ENCODE results near the gene ADAMTS18.
"Not testable (repeated sequence)": the region's sequence is repeated elsewhere in the genome, so short reads cannot be mapped to it uniquely, and the experiment has no call there.

The ADAMTS18 gene

DNA sequence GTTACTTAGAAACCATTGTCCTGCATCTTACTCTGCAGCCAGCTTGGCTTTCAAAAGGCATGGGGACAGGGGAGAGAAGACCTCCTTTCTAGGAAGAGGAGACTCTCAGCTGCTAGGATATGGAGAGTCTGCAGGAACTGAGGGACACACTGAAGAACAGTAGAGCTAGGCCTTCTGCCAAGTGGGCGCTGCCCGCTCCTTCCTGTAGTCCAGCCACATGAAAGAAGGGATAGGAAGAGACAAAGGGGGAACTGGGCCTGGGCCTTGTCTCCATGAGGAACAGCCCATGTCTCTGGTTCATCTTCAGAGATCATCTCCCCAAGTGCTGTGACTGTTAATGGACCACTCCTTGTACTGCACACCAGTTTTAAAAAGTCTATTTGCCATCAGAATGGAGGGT is 157.3 kb downstream of the ADAMTS18 start:
- TF ChIP-seq, protein P1, sequence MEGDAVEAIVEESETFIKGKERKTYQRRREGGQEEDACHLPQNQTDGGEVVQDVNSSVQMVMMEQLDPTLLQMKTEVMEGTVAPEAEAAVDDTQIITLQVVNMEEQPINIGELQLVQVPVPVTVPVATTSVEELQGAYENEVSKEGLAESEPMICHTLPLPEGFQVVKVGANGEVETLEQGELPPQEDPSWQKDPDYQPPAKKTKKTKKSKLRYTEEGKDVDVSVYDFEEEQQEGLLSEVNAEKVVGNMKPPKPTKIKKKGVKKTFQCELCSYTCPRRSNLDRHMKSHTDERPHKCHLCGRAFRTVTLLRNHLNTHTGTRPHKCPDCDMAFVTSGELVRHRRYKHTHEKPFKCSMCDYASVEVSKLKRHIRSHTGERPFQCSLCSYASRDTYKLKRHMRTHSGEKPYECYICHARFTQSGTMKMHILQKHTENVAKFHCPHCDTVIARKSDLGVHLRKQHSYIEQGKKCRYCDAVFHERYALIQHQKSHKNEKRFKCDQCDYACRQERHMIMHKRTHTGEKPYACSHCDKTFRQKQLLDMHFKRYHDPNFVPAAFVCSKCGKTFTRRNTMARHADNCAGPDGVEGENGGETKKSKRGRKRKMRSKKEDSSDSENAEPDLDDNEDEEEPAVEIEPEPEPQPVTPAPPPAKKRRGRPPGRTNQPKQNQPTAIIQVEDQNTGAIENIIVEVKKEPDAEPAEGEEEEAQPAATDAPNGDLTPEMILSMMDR (IDR thresholded peaks at IDR 0.05; ENCODE audit: unreplicated experiment in 3 of 3), result no peak
- H3K4me1 Mint-ChIP-seq, result no peaks in the 10 kb centered on the region
- H3K27ac Mint-ChIP-seq, result no peak overlapping the region
- no peak overlapping the region for H3K4me3 Mint-ChIP-seq
- no peaks in the 10 kb centered on the region for H3K36me3 Mint-ChIP-seq (ENCODE audit: low read depth)
- H3K27me3 Mint-ChIP-seq (ENCODE audit: low read depth), result no peaks in the 10 kb centered on the region
- H3K9me3 Mint-ChIP-seq, result no peaks in the 10 kb centered on the region

DNA sequence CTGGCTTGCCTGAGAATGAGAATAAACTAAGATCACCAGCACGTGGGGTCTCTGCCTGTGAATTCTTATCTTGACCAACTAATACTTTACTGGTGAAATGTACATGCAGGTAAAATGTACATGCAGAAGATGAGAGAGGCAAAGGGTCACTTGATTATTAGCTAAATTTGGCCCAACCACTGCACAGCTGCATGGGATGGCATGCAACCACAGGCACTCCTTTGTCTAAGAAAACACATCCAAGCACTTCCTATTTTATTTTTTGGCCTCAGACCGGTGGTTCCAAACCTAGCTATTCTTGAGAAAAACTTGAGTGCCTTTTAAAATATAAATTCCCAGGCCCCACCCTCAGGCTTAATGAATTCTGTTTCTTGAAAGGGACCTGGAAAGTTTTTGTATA is 157.7 kb downstream of the ADAMTS18 start:
- Mint-ChIP-seq H3K9me3 (no peaks in the 10 kb centered on the region), H3K4me3 (no peak overlapping the region), H3K27ac (no peak overlapping the region), H3K36me3 (ENCODE audit: low read depth) (no peaks in the 10 kb centered on the region), H3K27me3 (ENCODE audit: low read depth) (no peaks in the 10 kb centered on the region), H3K4me1 (no peaks in the 10 kb centered on the region)
- TF ChIP-seq, protein P1 (IDR thresholded peaks at IDR 0.05; ENCODE audit: unreplicated experiment in 3 of 3), result no peak

DNA sequence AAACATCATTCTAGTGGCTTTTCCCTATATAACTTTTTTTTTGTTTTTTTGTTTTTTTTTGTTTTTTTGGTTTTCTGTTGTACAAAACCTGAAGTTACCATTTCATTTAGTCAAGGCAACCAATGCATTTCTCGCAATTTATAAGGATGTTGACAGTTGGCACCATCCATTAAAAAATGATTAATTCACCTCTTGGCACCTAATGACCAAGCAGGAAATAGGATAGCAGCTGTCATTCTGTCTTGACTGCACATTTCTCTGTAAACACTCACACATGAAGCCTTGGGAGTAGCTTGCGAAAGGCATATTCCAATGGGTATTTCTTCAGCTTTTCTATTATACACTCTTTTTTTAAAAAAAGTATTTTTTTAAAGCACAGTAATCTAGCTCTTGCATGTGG is 158.2 kb downstream of the ADAMTS18 start:
- no peaks in the 10 kb centered on the region for H3K4me1 Mint-ChIP-seq
- TF ChIP-seq, protein P1 (IDR thresholded peaks at IDR 0.05; ENCODE audit: unreplicated experiment in 3 of 3), result no peak
- no peaks in the 10 kb centered on the region for H3K27me3 Mint-ChIP-seq (ENCODE audit: low read depth)
- no peaks in the 10 kb centered on the region for H3K36me3 Mint-ChIP-seq (ENCODE audit: low read depth)
- H3K27ac Mint-ChIP-seq, result no peak overlapping the region
- H3K4me3 Mint-ChIP-seq, result no peak overlapping the region
- H3K9me3 Mint-ChIP-seq, result peaks cover under 1% of the 10 kb centered on the region

DNA sequence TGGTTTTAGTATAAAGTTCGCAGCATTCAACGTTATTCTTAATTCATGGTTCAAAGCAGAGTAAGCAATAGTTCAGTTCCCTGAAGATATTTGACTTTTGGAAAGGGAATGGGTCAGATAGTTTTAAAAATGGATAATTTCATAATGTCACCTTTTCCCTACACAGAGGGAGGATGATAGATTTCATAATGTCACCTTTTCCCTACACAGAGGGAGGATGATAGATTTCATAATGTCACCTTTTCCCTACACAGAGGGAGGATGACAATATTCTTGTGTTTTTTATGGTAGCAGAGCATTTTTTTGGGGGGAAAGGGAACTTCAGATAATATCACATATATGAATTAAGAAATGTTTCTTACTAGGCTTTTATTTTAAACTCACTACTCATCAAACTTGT is 159.5 kb downstream of the ADAMTS18 start:
- H3K9me3 Mint-ChIP-seq; H3K4me3 Mint-ChIP-seq; H3K4me1 Mint-ChIP-seq; H3K27ac Mint-ChIP-seq; H3K27me3 Mint-ChIP-seq (ENCODE audit: low read depth); H3K36me3 Mint-ChIP-seq (ENCODE audit: low read depth): not testable (repeated sequence)

DNA sequence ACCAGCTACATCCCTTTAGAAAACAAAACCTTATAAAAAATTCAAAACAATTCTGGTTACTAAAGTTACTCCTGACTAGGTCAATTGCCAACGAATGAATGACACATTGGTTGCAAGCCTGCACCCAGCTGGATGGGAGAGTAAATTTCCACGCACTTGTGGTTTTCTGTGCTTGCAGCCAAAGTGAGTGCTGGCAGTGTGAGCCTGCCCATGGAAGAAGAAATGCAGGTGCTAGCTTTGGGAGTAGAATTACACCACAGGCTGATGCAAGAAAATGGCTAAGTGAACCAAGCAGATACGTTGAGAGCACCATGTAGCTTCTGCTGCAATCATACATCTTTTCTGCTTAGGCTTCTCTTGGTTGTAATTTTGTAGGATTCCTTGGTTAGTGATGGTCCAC is 161.0 kb downstream of the ADAMTS18 start:
- TF ChIP-seq, protein P1 (IDR thresholded peaks at IDR 0.05; ENCODE audit: unreplicated experiment in 3 of 3), result no peak

DNA sequence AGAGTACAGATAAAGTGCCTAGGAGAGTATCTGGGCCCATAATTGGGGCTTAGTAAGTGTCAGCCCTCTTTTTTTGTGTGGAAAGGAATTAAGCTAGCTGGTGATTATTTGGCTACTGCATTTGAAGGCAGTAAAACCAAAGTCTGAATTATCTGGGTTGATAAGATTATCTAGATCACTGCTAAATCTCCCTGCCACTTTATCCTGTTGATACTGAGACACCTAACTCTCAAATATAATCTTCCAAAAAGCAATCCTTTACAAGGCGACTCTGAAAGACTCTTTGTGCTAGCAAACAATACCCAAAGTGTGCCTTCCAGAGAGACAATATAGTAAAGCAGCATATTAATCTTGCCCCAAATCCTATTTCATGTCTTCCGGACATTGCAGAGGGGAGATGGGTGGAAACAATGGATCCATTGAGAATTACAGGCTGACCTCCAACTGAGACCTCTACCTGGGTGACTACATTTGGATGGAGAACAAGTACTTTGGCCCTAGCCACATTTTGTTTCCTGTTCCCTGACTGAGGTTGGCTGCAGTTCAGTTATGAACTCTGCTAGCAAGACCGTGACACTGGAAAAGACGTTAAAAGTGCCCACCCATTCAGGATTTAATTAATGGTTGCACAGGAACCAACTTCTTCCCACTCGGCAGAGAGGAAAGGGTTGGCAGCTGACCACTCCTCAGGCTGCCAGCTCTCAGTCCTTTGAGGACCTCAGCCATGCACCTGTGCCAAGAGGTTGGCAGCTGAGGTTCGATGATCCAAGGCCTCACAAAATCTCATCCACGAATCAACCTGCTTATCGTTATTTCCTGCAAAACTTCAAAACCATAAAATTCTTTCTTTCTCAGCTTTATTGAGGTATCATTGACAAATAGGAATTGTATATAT is 163.1 kb downstream of the ADAMTS18 start:
- Mint-ChIP-seq H3K27ac (no peak overlapping the region), H3K9me3 (peaks cover 8% of the 10 kb centered on the region), H3K4me3 (no peak overlapping the region), H3K27me3 (ENCODE audit: low read depth) (no peaks in the 10 kb centered on the region), H3K36me3 (ENCODE audit: low read depth) (no peaks in the 10 kb centered on the region), H3K4me1 (no peaks in the 10 kb centered on the region)
- TF ChIP-seq, protein P1 (IDR thresholded peaks at IDR 0.05; ENCODE audit: unreplicated experiment in 3 of 3), result no peak

More for the DNA sequence above, 161.0 kb downstream of the ADAMTS18 start:
- H3K9me3 Mint-ChIP-seq, result peaks cover 3% of the 10 kb centered on the region
- H3K27ac Mint-ChIP-seq, result no peak overlapping the region
- H3K4me1 Mint-ChIP-seq, result no peaks in the 10 kb centered on the region
- no peak overlapping the region for H3K4me3 Mint-ChIP-seq
- H3K36me3 Mint-ChIP-seq (ENCODE audit: low read depth), result no peaks in the 10 kb centered on the region
- H3K27me3 Mint-ChIP-seq (ENCODE audit: low read depth), result no peaks in the 10 kb centered on the region

DNA sequence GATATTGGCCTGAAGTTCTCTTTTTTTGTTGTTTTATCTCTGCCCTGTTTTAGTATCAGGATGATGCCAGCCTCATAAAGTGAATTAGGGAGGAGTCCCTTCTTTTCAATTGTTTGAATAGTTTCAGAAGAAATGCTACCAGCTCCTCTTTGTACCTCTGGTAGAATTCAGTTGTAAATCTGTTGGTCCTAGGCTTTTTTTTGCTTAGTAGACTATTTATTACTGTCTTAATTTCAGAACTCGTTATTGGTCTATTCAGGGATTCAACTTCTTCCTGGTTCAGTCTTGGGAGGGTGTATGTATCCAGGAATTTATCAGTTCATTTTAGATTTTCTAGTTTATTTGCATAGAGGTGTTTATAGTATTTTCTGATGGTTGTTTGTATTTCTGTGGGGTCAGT is 168.6 kb downstream of the ADAMTS18 start:
- H3K4me3 Mint-ChIP-seq; H3K27ac Mint-ChIP-seq; H3K4me1 Mint-ChIP-seq; H3K36me3 Mint-ChIP-seq (ENCODE audit: low read depth); H3K27me3 Mint-ChIP-seq (ENCODE audit: low read depth): not testable (repeated sequence)
- peaks cover 21% of the 10 kb centered on the region for H3K9me3 Mint-ChIP-seq
